HG02943 (cell line): ENCODE measurements around the gene TMEM200C.

Experiments
- ATAC-seq: cut with Tn5 transposase; IDR thresholded peaks from one replicate; pipeline ENCODE4 v1.9.1; 2021; ENCODE audit warnings: mild to moderate bottlenecking, low read depth, moderate library complexity; ENCODE audit not compliant: unreplicated experiment

The TMEM200C gene

GRCh38 chr18:5840025-5840424 is 55.3 kb downstream of the TMEM200C start:
- ATAC-seq, result no peak

GRCh38 chr18:5839102-5839501 is 56.2 kb downstream of the TMEM200C start:
- ATAC-seq, result no peak
